ENCODE measurements around the gene HS3ST2.

GRCh38 chr16:22871861-22872260 is 57.9 kb downstream of the HS3ST2 start:
- TF ChIP-seq TEAD4 (CRISPR knock-in tag; IDR thresholded peaks at IDR 0.05) (no peak), NR1H2 (CRISPR knock-in tag; IDR thresholded peaks at IDR 0.05) (no peak), CTCF (IDR thresholded peaks at IDR 0.05) (no peak), CREM (CRISPR knock-in tag; IDR thresholded peaks at IDR 0.05) (no peak), MAX (CRISPR knock-in tag; IDR thresholded peaks at IDR 0.05) (no peak), IRF1 (CRISPR knock-in tag; IDR thresholded peaks at IDR 0.05) (no peak), FOXJ3 (CRISPR knock-in tag; IDR thresholded peaks at IDR 0.05; ENCODE audit: borderline replicate concordance) (no peak), FOXP4 (CRISPR knock-in tag; IDR thresholded peaks at IDR 0.05) (no peak), PREB (CRISPR knock-in tag; IDR thresholded peaks at IDR 0.05; ENCODE audit: borderline replicate concordance) (no peak), ATF3 (CRISPR knock-in tag; conservative IDR thresholded peaks at IDR 0.05) (no peak)
